GM18858 (cell line): ENCODE results near the gene ZNF493.

ENCODE experiments used
- ATAC-seq: cut with Tn5 transposase; IDR thresholded peaks from one replicate; pipeline ENCODE4 v1.9.1; 2021; ENCODE audit not compliant: unreplicated experiment

ZNF493 gene

DNA sequence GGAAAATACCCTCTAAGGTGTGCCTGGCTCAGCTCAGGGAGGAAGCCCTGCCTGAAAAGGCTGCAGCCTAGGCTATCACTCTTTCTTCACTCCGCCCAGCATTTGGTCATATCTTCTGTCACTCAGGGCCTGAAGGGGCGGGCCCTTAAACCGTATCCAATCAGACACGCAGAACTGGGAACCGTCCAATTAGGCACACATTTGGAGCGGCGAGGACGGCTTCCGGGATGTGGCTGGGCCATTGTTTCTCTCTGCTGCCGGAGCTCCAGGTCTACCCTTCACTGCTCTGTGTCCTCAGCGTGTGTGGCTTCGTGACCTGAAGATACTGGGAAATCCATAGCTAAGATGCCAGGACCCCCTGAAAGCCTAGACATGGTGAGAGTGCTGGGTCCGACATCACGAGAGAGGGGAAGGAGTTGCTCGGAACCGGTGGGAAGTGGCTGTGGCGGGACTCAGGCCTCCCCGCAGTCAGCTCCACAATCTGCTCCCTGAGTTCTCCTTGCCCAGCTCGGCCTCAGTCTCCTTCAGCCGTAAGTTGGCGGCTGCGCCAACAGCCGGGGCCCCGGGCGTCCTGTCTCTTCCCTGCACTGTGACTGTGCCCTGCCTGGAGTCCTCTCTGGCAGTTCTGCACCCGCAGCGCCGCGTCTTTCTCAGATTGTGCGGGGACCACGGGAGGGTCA lies at the start of gene ZNF493:
Gene ZNF493 (plus strand): TSS at position 241 of the 680 bp plus-strand sequence. CDS start 105 bp downstream, at position 346.
- peak; percentile 100 for ATAC-seq

DNA sequence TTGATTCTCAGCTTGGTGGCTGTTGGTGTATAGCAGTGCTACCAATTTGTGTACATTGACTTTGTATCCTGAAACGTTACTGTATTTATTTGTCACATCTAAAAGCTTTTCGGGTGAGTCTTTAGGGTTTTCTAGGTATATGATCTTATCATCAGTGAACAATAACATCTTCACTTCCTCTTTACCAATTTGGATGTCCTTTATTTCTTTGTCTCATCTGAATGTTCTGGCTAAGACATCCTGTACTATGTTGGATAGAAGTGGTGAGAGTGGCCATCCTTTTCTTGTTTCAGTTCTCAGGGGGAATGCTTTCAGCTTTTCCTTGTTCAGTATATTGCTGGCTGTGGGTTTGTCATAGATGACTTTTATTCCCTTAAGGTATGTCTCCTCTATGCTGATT lies 44.1 kb upstream of the ZNF493 start:
- ATAC-seq: no peak

DNA sequence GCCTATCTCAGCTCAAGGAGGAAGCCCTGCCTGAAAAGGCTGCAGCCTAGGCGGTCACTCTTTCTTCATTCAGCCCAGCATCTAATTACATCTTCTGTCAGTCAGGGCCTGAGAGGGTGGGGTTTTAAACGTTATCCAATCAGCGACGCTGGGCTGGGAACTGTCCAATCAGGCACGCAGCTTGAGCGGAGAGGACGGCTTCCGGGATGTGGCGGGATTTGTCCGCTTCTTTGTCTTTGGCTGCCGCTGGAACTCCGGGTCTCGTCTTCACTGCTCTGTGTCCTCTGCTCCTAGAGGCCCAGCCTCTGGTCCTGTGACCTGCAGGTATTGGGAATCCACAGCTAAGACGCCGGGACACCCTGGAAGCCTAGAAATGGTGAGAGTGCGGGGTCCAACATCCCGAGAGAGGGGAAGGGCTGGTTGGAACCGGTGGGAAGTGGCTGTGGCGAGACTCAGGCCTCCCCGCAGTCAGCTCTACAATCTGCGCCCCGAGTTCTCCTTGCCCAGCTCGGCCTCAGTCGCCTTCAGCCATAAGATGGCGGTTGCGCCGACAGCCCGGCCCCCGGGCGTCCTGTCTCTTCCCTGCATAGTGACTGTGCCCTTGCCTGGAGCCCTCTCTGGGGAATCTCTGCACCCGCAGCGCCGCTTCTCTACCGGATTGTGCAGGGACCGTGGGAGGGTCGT lies 38.0 kb upstream of the ZNF493 start, which contains the start of gene ZNF738:
Gene ZNF738 (plus strand): TSS at position 233 of the 684 bp plus-strand sequence. CDS start 141 bp downstream, at position 374.
- peak; percentile 95 for ATAC-seq

DNA sequence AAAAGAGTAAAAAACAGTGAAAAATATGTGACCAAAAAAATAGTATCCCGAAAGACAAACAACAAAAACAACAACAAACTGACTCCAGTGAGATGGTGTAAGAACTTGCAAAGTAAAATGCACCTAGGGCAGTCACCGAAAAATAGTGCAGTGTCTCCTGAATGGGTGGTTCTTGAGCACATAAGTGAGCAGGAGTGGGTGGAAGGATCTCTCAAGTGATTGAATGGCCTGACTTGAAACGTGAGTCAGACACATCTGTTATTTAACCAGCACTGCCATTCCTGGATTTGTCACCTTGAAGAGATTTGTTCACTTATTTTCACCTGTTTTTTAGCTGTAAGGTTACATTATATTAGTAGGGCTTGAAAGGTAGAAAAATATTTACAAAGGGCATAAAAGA lies 34.6 kb upstream of the ZNF493 start:
- ATAC-seq: no peak

DNA sequence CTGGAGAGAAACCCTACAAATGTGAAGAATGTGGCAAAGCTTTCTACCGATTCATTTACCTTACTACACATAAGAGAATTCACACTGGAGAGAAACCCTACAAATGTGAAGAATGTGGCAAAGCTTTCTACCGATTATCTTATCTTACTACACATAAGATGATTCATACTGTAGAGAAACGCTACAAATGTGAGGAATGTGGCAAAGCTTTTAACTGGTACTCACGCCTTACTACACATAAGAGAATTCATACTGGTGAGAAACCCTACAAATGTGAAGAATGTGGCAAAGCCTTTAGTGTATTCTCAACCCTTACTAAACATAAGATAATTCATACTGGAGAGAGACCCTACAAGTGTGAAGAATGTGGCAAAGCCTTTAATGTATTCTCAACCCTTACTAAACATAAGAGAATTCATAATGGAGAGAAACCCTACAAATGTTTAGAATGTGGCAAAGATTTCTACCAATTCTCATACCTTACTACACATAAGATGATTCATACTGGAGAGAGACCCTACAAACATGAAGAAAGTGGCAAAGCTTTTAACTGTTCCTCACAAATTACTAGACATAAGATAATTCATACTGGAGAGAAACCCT lies 12.9 kb upstream of the ZNF493 start:
- ATAC-seq: no peak

DNA sequence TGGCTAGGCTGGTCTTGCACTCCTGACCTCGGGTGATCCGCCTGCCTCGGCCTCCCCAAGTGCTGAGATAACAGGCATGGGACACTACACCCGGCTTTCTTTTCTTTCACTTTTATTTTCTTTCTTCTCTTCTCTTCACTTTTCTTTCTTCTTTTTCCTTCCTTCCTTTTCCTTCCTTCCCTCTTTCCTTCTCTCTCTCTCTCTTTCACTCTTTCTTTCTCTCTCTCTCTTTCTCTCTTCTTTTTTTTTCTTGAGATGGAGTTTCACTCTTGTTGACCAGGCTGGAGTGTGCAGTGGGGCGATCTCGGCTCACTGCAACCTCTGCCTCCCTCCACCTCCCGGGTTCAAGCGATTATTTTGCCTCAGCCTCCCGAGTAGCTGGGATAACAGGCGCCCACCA lies 812 bp upstream of the ZNF493 start:
- no peak for ATAC-seq

DNA sequence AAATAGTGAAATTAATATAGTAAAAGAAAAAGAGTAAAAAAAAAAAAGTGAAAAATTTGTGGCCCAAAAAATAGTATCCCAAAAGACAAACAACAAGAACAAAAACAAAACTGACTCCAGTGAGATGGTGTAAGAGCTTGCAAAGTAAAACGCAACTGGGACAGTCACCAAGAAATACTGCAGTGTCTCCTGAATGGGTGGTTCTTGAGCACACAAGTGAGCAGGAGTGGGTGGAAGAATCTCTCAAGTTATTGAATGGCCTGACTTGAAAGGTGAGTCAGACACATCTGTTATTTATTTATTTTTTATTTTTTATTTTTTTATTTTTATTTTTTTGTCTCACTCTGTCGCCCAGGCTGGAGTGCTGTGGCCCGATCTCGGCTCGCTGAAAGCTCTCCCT lies 1.9 kb downstream of the ZNF493 start:
- no peak for ATAC-seq

DNA sequence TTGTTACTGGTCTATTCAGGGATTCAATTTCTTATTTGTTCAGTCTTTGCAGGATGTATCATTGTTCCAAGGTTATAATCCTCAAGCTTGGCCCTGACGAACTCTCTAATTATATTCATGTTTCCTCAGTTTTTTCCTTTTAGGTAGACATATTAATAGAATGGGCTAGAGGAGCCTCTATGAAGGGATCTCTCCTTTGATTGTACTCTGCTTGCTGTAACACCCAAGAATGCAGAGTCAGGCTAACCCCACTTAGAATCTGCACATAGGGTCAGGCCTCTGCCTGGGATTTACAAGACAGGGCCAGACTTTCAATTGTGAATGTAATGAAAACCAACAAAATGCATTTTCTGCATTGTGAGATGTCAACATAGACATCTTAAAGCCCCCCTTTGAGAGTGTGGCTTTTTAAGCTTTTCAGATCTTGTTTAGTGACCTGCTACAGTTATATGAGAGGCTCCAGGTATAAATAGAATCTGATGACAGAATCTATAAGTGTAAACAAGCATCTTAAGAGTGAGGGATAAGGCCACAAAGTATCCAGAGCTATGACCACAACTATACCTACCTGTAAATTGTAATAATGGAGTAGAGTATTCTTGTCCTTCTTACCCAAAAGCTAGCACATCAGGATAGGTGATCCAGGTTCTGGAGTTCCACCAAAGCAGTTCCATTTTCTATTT lies 5.5 kb downstream of the ZNF493 start:
- ATAC-seq: no peak

DNA sequence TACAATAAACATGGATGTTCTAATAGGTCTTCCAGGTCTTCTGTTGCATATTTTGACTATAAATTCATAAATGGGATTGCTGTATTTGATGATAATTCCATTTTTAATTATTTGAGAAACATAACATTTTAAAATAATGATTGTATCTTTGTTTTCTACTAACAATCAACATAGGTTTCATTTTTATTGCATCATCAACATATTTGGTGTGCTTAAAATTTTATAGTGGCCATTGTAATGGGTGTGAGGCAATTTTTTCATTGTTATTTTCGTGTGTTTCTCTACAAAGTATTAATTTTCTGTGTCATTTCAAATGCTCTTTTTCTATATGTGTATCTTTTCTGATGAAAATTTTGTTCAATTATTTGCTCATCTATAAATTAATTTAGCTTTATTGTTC lies 13.2 kb downstream of the ZNF493 start:
- ATAC-seq: no peak

DNA sequence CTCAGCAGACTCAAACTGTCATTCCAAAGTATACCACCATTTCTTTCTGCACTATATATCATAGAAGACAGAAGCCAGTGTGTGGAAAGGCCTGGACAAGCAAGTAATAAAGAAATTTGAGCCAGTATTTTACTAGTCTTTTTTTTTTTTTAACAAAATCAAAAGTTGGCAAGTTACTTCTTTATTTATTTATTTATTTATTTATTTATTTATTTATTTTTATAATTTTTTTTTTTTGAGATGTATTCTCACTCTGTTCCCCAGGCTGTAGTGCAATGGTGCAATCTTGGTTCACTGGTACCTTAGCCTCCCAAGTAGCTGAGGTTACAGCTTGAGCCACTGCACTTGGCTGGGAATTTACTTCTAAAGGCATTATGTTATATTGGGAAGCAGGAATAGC lies 25.3 kb downstream of the ZNF493 start:
- ATAC-seq: no peak

DNA sequence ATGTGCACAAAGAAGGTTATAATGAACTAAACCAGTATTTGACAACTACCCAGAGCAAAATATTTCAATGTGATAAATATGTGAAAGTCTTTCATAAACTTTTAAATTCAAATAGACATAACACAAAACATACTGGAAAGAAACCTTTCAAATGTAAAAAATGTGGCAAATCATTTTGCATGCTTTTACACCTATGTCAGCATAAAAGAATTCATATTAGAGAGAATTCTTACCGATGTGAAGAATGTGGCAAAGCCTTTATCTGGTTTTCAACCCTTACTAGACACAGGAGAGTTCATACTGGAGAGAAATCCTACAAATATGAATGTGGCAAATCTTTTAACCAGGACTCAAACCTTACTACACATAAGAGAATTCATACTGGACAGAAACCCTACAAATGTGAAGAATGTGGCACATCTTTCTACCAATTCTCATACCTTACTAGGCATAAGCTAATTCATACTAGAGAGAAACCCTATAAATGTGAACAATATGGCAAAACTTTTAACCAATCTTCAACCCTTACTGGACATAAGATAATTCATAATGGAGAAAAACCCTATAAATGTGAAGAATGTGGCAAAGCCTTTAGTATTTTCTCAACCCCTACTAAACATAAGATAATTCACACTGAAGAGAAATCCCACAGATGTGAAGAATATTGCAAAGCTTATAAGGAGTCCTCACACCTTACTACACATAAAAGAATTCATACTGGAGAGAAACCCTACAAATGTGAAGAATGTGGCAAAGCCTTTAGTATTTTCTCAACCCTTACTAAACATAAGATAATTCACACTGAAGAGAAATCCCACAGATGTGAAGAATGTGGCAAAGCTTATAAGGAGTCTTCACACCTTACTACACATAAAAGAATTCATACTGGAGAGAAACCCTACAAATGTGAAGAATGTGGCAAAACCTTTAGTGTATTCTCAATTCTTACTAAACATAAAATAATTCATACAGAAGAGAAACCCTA lies 26.4 kb downstream of the ZNF493 start:
- no peak for ATAC-seq

DNA sequence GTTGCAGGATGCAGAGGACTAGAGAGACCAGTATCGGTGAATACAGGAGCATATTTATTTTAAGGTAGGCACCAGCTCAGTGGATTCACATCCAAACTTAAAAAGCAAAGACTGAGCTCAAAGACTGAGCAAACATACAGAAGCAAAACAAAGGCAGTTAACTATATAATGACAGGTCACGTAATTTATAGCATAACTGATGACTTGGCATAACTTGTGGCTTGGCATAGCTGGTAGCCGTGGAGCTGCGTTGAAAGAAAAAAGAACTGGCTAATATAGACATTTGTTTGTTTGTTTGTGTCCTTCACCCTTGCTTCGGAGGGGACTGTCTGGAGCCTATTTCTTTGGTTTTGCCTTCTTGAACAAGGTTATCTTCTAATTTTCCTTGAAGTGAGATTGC lies 33.7 kb downstream of the ZNF493 start:
- ATAC-seq: no peak

DNA sequence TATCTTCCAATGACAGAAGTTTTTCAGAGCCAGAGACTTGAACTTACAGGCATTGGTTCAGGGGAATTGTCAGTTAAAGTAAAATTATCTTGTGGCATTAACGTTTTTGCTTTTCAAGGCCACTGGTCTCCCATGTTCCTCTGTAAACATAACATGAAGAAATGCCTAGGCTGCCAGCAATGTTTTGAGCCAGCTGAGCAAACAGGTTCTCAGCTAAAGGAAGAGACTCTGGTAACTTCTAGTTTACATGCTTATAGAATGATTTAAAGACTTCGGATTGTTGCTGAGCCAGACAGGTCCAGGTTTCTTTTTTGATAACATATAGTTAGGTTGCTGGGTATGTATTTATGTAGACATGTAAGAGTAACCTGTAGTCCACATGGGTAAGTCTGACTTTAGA lies 35.7 kb downstream of the ZNF493 start:
- ATAC-seq: no peak

DNA sequence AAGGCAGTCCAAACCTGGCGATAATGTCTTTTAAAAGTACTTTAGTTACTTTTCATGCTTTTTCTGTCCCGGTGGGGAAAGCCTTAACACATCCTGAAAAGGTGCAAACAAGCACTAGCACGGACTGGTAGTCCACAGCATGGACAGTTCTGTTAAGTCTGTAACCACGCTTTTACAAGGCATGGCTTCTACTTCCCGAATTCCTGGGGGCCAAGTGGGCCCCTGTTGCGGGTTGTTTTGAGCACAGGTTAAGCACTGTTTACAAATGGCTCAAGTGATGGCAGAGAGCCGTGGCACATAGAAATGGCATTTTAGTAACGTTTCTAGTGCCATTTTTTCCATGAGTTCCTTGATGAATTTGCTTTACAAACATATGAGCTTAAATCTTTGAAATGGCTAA lies 37.6 kb downstream of the ZNF493 start:
- no peak for ATAC-seq

DNA sequence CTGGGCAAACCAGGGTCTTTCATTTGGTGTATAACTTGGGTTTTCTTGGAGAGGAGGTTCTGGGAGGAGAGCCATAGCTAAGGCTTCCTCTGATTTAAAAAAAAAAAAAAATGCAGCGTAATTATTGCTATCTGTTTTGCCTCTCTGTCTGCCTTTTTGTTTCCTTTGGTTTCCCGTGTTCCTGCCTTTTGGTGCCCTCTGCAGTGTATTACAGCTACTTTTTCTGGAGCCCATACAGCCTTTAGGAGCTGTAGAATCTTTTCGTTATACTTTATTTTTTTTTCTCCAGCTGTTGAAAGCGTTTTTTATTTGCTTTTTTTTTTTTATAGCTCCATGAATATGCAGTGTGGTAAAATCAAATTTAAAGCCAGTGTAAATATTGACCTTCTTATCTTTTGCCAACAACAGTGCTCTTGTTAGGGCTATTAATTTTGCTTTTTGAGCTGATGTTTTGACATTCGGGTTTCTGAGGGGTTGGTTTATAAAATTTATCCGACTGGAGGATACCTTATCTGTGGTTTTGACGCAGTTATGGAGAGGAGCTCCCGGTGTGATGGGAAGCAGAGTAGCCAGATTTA lies 38.1 kb downstream of the ZNF493 start:
- no peak for ATAC-seq

DNA sequence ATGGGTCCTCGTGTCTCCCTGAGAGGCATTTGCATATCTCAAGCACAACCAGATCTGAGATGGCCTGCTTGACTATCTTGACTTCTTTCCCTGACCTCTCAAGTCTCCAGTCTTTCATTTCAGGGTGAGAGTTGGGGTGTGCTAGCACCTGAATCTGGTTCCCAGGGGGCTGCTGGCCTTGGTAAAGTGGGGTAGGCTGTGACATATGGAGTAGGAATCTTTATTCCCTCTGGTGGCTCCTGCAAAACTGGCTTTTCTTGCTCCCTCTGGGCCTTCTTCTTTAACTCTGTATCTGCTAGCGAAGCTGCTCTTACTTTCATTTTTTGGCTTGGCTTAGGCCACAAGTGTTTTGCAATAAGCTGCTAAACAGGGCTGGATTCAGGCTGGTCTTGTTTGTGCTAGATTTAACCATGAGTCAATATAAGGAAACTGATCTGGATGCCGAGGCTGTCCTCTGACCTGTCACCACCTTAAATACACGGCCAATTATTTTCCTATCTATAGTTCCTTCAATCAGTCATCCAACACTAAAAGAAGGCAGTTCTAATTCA lies 42.3 kb downstream of the ZNF493 start:
- ATAC-seq: no peak

DNA sequence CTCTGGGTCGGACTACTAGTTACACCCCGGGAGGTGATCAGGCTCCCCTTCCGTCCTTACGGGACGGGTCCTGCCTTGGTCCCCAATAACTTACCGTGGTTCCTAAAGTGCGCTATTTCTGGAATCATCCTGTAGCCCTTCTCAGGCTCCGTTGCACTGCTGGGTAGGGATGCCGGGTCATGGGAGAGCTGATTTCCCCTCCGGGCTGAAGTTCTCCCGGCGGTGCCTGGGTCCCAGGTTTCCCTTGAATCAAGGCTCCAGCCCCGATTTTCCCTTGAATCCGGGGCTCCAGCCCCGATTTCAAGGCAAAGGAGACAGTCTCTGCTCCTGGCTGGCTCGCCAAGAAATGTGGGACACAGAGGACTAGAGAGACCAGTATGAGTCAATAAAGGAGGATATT lies 43.4 kb downstream of the ZNF493 start:
- ATAC-seq: no peak

DNA sequence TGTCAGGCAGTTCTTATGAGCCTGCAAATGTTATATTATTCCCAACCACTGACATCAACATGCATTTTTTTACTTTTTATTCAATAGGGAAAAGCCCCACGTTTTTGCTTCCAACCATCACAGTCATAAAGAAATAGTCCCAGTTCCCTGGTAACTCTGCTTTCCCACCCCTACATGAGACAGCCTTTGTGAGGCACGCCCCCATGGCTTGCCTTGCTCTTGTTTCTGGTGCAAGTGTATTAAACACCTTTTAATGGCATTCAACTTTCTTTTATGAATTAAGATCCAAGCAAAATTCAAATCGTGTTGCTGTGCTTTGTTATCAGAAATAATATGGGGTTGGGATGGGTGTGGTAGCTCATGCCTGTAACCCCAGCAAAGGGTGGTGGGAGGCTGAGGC lies 54.3 kb downstream of the ZNF493 start:
- ATAC-seq: no peak

DNA sequence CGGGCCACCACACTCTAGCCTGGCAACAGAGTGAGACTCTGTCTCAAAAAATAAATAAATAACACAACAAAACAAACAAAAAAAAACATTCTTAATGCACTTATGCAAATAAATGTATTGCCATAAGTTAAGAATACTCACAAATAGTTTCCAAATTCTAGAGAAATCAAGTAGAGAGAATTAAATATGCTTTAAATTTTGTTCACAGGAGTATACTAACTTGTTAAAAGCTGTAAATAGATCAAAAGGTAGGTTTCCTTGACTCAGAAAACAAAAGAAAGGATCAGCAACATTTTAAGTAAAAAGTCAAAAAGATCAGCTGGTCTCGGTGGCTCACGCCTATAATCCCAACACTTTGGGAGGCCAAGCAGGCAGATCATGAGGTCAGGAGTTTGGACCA lies 58.0 kb downstream of the ZNF493 start:
- no peak for ATAC-seq

DNA sequence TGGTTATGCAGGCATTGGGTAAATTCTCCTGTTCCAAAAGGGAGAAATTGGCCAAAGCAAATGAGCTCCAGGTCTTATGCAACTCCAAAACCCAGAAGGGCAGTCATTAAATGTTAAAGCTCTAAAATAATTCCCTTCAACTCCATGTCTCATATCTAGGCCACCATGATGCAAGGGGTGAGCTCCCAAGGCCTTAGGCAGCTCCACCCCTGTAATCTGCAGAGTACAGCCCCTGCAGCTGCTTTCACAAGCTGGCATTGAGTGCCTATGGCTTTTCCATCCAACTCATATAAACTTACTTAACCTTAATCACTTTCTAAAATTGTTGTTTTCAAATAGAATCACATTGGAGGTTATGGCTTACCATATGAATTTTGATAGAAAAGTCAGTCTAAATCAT lies 63.8 kb downstream of the ZNF493 start:
- ATAC-seq: no peak
